ENCODE results near the gene GNAI2. TPM values are rescaled to one million over a fixed set of nuclear protein-coding genes. Genes with fewer than 3 reads are reported as not detected.

GNAI2 gene
- total RNA-seq, 4 donors from 2014 or later = 123 to 325 (median 173) TPM

GRCh38 chr3:50201573-50202315, 34.3 kb upstream of the GNAI2 start:
- Histone ChIP-seq H3K27me3 (peaks cover 14 to 17% of the 10 kb centered on the region in 2 donors), H3K27ac (no peak overlapping the region)
- intact Hi-C loops (cut with DNase I; ENCODE audit: low total_unique reads) = no loop called here

GRCh38 chr3:50202353-50203112, 33.5 kb upstream of the GNAI2 start:
- H3K27ac ChIP-seq = no peak overlapping the region
- peaks cover 14 to 17% of the 10 kb centered on the region in 2 donors for H3K27me3 ChIP-seq
- H3K9me3 ChIP-seq = no peaks in the 10 kb centered on the region
- H3K4me1 ChIP-seq = peaks cover 0 to 13% of the 10 kb centered on the region in 2 donors
- H3K36me3 ChIP-seq = no peaks in the 10 kb centered on the region
- DNase-seq = no peak
- TF ChIP-seq POLR2A (IDR thresholded peaks at IDR 0.05) (no peak), CTCF (IDR thresholded peaks at IDR 0.05) (no peak)
- intact Hi-C loops (cut with DNase I; ENCODE audit: low total_unique reads) = no loop called here
- no peak overlapping the region for H3K4me3 ChIP-seq

More at GRCh38 chr3:50201573-50202315, 34.3 kb upstream of the GNAI2 start:
- Histone ChIP-seq H3K4me1 (peaks cover 0 to 13% of the 10 kb centered on the region in 2 donors), H3K9me3 (no peaks in the 10 kb centered on the region), H3K4me3 (no peak overlapping the region), H3K36me3 (no peaks in the 10 kb centered on the region)
- DNase-seq = no peak
- no peak for TF ChIP-seq POLR2A (IDR thresholded peaks at IDR 0.05)
- no peak for TF ChIP-seq CTCF (IDR thresholded peaks at IDR 0.05)

- Histone ChIP-seq H3K27me3 (peaks cover 14 to 17% of the 10 kb centered on the region in 2 donors), H3K4me1 (peaks cover 0 to 13% of the 10 kb centered on the region in 2 donors), H3K9me3 (no peaks in the 10 kb centered on the region), H3K27ac (no peak overlapping the region), H3K36me3 (no peaks in the 10 kb centered on the region), H3K4me3 (no peak overlapping the region)
- intact Hi-C loops (cut with DNase I; ENCODE audit: low total_unique reads) = no loop called here
- TF ChIP-seq POLR2A (IDR thresholded peaks at IDR 0.05) = no peak
- no peak for TF ChIP-seq CTCF (IDR thresholded peaks at IDR 0.05)
- DNase-seq = no peak
These were observed 32.7 kb upstream of the GNAI2 start for GRCh38 chr3:50203113-50203808.

- intact Hi-C loops (cut with DNase I; ENCODE audit: low total_unique reads) = no loop called here
- no peak for TF ChIP-seq POLR2A (IDR thresholded peaks at IDR 0.05)
- TF ChIP-seq CTCF (IDR thresholded peaks at IDR 0.05) = no peak
- Histone ChIP-seq H3K27ac (no peak overlapping the region), H3K36me3 (no peaks in the 10 kb centered on the region), H3K9me3 (no peaks in the 10 kb centered on the region), H3K4me3 (no peak overlapping the region), H3K4me1 (peaks cover 0 to 13% of the 10 kb centered on the region in 2 donors), H3K27me3 (peaks cover 14 to 17% of the 10 kb centered on the region in 2 donors)
- no peak for DNase-seq
These were observed 31.9 kb upstream of the GNAI2 start for GRCh38 chr3:50203809-50204803.
